CD4-positive, alpha-beta T cell treated with Interleukin-6 at 100 ng/mL for 8 hours (primary cell): Measurements from ENCODE around the gene ZNF606.
"Not testable (repeated sequence)": the region's sequence is repeated elsewhere in the genome, so short reads cannot be mapped to it uniquely, and the experiment has no call there.

Experiments
- DNase-seq: peaks from one replicate; pipeline ENCODE4 v3.0.0-alpha.2; 2020; ENCODE audit warnings: mixed read lengths, low spot score

The ZNF606 gene

GRCh38 chr19:58009666-58010301 is 7.2 kb upstream of the ZNF606 start:
- DNase-seq: peak; percentile 7

- DNase-seq: no peak
Measured at GRCh38 chr19:58009301-58009665, 6.7 kb upstream of the ZNF606 start.

- DNase-seq: not testable (repeated sequence)
Measured at GRCh38 chr19:58008877-58009276, 6.3 kb upstream of the ZNF606 start.

GRCh38 chr19:58007285-58007684 is 4.7 kb upstream of the ZNF606 start:
- DNase-seq: no peak

- DNase-seq: no peak
Measured at GRCh38 chr19:58003174-58003828, 681 bp upstream of the ZNF606 start.

GRCh38 chr19:58001895-58002369 is 688 bp downstream of the ZNF606 start:
- no peak for DNase-seq

- no peak for DNase-seq
Measured at GRCh38 chr19:58000677-58001076, 1.9 kb downstream of the ZNF606 start.

- DNase-seq: no peak
Measured at GRCh38 chr19:57992841-57993240, 9.8 kb downstream of the ZNF606 start.

GRCh38 chr19:57978586-57979289 is 23.9 kb downstream of the ZNF606 start:
- no peak for DNase-seq

GRCh38 chr19:57974434-57974833 is 28.2 kb downstream of the ZNF606 start, which contains the start of gene C19orf18:
C19orf18 (minus strand) TSS chr19:57974534; CDS start chr19:57974432, 102 bp downstream.
- DNase-seq: no peak

- no peak for DNase-seq
Measured at GRCh38 chr19:57964761-57965160, 37.9 kb downstream of the ZNF606 start.

- DNase-seq: no peak
Measured at GRCh38 chr19:57961785-57962184, 40.8 kb downstream of the ZNF606 start.

- no peak for DNase-seq
Measured at GRCh38 chr19:57954996-57955395, 47.6 kb downstream of the ZNF606 start.

- no peak for DNase-seq
Measured at GRCh38 chr19:57949702-57950101, 52.9 kb downstream of the ZNF606 start.

- no peak for DNase-seq
Measured at GRCh38 chr19:57949296-57949695, 53.3 kb downstream of the ZNF606 start.

GRCh38 chr19:57947419-57948134 is 55.0 kb downstream of the ZNF606 start, which contains the start of gene ZNF256:
ZNF256 (minus strand) TSS chr19:57947706; CDS start chr19:57947474, 232 bp downstream.
- DNase-seq: peak; percentile 89

GRCh38 chr19:57947088-57947418 is 55.6 kb downstream of the ZNF606 start:
- DNase-seq: no peak

- no peak for DNase-seq
Measured at GRCh38 chr19:57946316-57946715, 56.3 kb downstream of the ZNF606 start.

- no peak for DNase-seq
Measured at GRCh38 chr19:57941593-57941992, 61.0 kb downstream of the ZNF606 start.

- no peak for DNase-seq
Measured at GRCh38 chr19:57935731-57936130, 66.9 kb downstream of the ZNF606 start.

- DNase-seq: peak; percentile 8
Measured at GRCh38 chr19:57934820-57935665, 67.6 kb downstream of the ZNF606 start, which contains the start of gene ZNF418. ZNF418 (minus strand) TSS chr19:57935402; CDS start chr19:57933822, 1,580 bp downstream.
